Stimulated activated CD4-positive, alpha-beta T cell treated with anti-CD3 and anti-CD28 coated beads, Interleukin-12 subunit alpha, Interleukin-12 subunit beta, amount 100 ng/mL, for 24 hours (primary cell): ENCODE results near the gene RNF44.
"Not testable (repeated sequence)": the region's sequence is repeated elsewhere in the genome, so short reads cannot be mapped to it uniquely, and the experiment has no call there.

Source experiments
- DNase-seq, 2 experiments: peaks; one replicate each; pipeline ENCODE4 v3.0.0-alpha.2; 2020; ENCODE audit warnings: low read depth in 2 of 2

RNF44 gene

DNA sequence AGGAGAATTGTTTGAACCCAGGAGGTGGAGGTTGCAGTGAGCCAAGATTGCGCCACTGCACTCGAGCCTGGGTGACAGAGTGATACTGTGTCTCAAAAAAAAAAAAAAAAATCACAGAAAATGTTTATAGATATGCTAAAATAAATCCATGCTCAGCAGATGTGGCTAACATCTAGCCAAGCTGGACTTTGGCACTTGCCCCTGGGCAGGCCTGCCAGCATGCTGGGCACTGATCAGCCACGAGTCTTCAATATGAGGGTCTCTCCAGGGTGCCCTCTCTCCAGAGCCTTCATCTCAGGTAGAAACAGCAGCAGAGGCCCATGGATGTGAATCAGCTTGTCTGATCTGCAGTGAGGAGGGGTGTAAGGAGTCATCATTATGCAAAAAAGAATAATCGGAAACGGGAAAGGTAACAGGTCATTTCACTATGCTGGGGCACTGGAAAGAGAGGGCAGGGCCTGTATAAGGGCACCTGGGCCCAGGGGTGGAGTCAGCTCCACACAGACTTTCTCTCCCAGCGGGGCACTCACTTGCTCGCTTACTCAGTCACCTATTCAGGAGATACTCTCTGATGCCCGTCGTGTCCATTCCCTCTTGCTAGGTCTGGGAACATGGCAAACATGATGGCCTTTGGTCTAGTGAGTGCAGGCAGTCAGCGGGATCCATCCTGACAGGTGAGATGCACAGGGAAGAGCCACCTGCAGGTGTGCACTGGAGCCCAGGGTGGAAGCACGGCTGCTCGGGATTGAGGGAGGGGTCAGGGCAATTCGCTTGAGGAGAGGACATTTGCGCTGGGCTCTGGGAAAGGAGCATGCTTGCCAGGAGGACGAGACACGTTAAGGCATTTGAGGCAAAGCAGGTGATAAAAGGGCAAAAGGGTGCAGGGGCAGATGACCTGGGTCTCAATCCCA is 17.1 kb downstream of the RNF44 start:
- no peak for DNase-seq

- DNase-seq = no peak
These were observed 20.0 kb downstream of the RNF44 start for GRCh38 chr5:176517053-176517661.

- no peak for DNase-seq
These were observed 21.8 kb downstream of the RNF44 start for GRCh38 chr5:176515396-176515795.

DNA sequence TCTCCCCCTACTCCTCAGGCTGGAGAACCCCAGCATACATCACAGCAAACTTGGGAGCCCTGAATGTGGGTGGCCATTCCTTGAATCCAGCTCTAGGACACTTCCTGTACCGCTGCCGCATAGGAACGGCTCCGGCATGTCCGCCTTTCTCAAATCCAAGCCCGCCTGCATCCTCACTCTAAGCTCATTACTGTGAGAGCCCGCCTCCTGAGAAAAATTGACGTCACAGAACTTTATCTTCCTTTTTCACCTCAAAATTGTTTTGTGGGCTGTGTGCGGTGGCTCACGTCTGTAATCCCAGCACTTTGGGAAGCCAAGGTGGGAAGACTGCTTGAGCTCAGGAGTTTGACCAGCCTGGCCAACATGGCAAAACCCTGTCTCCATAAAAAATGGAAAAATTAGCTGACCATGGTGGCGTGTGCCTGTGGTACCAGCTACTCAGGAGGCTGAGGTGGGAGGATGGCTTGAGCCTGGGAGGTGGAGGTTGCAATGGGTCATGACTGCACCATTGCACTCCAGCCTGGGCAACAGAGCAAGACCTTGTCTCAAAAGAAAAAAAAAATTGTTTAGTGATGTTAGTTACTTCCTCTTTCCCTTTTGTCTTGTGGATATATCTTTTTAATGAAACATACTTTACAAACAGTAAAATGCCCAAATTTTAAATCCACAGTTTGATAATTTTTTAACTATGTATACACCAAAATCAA is 22.8 kb downstream of the RNF44 start:
- DNase-seq = no peak

DNA sequence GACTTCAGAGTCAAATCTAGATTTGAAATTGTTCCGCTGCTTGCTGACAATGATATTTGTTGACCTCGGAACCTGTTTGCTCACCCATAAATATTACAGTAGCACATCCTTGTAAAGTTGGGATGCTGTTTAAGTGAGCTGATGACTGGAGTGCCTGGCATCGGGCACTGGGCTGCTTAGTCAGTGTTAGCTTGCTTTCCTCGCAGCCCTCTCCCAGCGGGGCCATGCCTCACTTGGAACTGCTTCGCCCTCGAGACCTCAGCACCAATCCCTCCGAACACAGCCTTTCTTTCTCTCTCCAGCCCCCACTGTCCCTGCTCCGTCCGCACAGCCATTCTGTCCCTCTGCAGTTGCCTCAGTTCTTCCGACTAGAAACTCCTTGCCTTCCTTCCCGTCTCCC is 23.4 kb downstream of the RNF44 start:
- no peak for DNase-seq

DNA sequence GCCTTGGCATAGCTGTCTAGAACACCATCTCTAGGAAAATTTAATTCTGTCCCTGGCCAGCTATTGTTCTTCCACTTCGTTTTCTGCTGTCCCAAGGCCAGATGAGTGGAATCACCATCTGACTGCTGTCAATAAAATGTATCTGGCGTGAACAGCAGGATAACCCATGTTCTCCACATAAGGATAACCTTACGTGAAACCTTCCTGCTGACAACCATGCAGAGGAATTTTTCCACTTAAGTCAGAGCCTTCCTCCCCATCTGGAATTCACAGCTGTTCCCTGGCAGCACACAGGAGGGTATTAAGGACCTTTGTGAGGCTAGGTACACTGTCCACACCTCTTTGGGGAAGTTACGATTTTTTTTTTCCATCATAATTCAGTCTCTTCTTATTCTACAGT is 28.6 kb downstream of the RNF44 start:
- DNase-seq = no peak

DNA sequence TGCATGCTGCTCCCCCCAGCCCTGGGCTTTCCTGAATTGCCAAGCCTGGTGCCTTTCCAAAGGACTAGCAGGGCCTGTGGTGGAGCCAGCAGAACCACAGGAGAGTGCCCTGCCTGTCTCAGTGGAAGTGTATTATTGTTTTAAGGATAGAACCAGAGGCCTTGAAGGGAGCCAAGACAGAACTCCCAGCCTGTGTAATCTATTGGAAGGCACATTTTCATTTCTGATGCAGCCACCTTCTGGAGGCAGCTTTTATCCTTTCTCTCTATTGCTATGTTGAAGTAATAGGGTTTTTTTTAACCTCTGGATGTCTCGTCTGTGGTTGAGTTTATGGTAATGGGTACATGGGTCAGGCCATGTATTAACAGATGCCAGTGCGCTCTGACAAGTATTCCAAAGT is 29.3 kb downstream of the RNF44 start:
- no peak for DNase-seq

DNA sequence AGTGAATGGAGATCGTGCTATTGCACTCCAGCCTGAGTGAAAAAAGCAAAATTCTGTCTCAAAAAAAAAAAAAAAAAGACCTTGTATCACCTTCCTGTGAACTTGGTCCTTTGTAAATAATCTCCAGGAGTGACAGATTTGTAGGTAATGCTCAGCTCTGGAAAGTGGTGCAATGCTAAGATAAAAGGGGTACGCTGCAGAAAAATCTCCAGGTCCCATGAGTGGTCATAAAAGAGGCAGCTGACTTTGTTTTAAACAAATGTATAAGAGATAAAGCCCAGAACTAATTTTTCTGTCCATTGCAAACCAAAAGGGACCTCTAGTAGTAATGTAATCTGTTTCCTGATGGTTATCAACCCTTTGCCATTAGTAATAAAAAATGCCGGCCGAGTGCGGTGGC is 33.7 kb downstream of the RNF44 start:
- no peak for DNase-seq

DNA sequence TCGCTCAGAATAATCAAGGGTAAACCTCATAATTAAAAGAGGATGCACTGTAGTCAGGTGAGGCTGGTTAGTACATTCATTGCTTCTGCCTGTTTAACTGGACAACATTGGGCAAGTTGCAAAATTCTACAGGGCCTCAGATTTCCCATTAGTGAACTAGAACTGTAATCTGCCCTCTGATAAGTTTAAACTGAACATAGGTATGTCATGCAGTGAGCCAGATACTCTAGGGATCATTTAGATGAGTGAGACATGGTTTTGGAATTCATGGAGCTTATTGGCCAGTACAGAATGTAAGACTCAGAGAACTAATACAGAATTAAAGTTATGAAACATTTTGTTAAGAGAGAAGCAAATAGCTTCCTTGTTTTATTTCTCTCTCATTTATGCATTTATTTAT is 35.9 kb downstream of the RNF44 start:
- DNase-seq = no peak

DNA sequence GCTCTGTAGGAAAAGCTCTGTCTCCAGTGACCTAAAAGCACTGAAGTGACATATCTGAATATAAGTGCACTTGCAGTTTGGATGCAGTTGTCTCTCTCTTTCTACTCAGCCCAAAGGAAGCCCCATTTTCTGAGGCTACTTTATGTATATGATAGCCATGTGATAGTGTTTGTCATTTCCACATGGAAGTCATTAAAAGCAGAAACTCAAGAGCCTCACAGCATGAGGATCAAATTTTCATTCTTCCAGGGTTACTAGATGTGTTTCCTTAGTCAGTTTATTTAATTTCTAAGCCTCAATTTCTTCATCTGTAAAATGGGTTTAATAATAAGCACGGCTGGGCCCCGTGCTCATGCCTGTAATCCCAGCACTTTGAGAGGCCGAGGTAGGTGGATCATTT is 36.7 kb downstream of the RNF44 start:
- no peak for DNase-seq

DNA sequence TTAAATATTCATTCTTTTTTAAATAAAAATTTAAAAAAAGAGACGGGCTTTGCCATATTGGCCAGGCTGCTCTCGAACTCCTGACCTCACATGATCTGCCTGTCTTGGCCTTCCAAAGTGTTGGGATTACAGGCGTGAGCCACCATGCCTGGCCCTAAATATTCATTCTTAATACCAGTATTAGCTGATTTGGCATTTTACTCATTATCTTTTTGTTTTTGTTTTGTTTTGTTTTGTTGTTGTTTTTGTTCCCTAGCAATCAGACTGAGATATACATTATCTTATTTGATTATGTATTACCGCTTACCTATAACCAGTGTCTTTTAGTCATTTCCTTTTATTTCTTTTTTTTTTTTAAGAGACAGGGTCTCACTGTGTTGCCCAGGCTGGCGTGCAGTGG is 37.9 kb downstream of the RNF44 start:
- DNase-seq = no peak

DNA sequence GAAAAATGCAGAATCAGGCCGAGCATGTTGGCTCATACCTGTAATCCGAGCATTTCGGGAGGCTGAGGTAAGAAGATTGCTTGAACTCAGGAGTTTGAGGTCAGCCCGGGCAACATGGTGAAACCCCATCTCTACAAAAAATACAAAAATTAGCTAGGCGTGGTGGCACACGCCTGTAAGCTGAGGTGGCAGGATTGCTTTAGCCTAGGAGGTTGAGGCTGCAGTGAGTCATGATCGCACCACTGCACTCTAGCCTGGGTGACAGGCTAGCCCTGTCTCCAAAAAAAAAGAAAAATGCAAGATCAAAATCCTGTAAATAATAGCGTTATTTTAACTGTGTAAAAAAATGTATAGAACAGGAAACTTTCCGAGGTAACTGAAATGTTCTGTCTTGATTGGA is 39.4 kb downstream of the RNF44 start:
- DNase-seq = no peak

DNA sequence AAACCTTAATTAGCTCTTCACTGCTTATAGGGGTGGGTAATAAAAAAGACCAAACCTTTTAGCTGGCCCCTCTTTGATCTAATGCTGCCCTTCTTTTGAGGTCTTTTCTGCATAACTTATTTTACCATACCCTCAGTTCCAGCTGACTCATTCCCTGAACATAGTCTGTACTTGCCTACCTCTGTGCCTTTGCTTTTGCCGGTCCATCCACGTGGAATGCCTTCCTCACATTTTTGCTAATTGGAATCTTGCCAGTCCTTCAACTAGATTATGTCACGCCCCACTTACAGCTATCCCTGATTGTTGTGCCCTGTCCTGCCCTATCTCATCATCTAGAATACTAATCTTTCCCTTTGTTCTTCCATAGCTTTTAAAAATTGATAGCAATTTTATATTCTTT is 44.8 kb downstream of the RNF44 start:
- DNase-seq = no peak

- DNase-seq = no peak
These were observed 45.3 kb downstream of the RNF44 start for GRCh38 chr5:176491901-176492300.

GRCh38 chr5:176491101-176491502 is 46.1 kb downstream of the RNF44 start:
- no peak for DNase-seq

GRCh38 chr5:176490301-176490700 is 46.9 kb downstream of the RNF44 start:
- DNase-seq = no peak

GRCh38 chr5:176489077-176489476 is 48.1 kb downstream of the RNF44 start:
- DNase-seq = no peak

- not testable (repeated sequence) for DNase-seq
These were observed 50.0 kb downstream of the RNF44 start for GRCh38 chr5:176487160-176487559.

DNA sequence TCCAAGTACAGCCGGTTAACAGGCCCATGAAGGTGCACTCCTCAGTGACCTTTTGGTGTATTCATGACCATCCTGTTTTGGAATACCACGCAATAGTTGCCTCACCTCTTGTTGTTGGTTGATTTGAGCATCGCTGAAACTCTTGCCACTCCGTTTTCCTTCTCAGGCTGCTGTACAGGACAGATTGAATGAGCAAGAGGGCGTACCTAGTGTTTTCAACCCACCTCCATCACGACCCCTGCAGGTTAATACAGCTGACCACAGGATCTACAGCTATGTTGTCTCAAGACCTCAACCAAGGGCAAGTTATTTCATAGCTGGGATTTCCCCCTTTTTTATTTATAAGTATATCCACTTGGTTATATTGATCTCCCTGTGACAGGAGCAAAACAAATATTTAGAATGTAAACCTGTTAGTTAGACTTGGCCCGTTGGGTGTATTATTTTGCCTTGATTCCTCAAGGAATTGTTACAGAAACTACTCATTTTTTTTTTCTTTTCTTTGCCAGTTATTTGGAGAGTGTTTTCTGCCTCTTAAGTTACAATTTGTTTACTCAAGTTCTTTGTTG is 50.9 kb downstream of the RNF44 start:
- DNase-seq = no peak

- DNase-seq = no peak
These were observed 52.0 kb downstream of the RNF44 start for GRCh38 chr5:176485176-176485575.

DNA sequence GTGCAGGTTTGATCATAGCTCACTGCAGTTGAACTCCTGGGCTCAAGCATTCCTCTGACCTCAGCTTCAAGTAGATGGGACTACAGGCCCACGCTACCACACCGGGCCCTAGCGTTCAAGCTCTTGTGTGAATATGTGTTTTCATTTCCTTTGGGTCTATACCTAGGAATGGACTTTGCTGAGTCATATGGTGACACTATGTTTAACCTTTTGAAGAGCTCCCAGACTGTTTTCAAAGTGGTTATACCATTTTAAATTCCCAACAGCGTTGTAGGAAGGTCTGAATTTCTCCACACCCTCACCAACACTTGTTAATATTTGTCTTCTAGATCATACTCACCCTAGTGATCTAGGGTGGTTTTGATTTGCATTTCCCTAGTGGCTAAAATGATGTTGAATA is 55.5 kb downstream of the RNF44 start:
- no peak for DNase-seq
